Thyroid gland (tissue), 4 donors: ENCODE measurements around the gene EXOC3.

Experiments used
- CTCF ChIP-seq, 6 experiments: fragments of 200-600 bp in 3 of 6; fragments of 450-650 bp in 3 of 6; sonication (generic) in 3 of 6; IDR thresholded peaks; one replicate each; pipeline ENCODE4 v1.5.1; 2016 to 2019; ENCODE audit warnings: antibody characterized with exemption in 6 of 6, mild to moderate bottlenecking in 2 of 6, inconsistent platforms in 1 of 6, moderate library complexity in 1 of 6
- POLR2A ChIP-seq, 2 donors: fragments of 450-650 bp; IDR thresholded peaks; one replicate each; pipeline ENCODE4 v1.6.1; 2017; ENCODE audit warnings: antibody characterized with exemption in 2 of 2, mild to moderate bottlenecking in 2 of 2, moderate library complexity in 1 of 2

GRCh38 chr5:458547-459353 lies 15.8 kb downstream of the EXOC3 start:
- TF ChIP-seq CTCF (IDR thresholded peaks at IDR 0.05) (no peak), POLR2A (IDR thresholded peaks at IDR 0.05) (no peak)
